Testis (tissue), 2 donors: ENCODE measurements around the gene THUMPD2.

Experiments
- POLR2A ChIP-seq: fragments of 450-650 bp; IDR thresholded peaks from one replicate; pipeline ENCODE4 v1.6.1; 2017; ENCODE audit warnings: antibody characterized with exemption, mild to moderate bottlenecking, moderate library complexity
- TF ChIP-seq, protein P1 (sequence below), 3 experiments: fragments of 450-650 bp in 2 of 3; fragments of 200-600 bp in 1 of 3; sonication (generic) in 1 of 3; IDR thresholded peaks; one replicate each; pipeline ENCODE4 v1.5.1; 2016 to 2019; ENCODE audit warnings: antibody characterized with exemption in 3 of 3, mild to moderate bottlenecking in 2 of 3, moderate library complexity in 1 of 3

DNA sequence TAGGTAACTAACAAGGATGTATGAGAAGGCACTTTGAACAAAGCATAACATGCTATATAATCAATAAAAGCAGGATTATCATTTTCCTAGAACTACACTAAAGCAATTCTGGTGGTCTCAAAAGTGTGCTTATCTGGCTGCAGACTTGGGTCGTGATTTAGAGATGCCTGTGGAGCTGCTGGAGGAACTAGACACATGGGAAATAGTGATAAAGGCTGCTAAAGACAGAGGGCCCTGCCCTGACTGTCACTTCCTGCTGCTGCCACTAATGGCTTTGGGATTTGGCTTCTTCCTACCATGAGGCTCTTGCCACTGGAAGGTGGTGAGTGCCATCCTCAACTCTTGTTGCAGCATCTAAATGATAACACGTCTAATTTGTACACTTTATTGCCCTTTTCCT lies 90.9 kb downstream of the THUMPD2 start:
- TF ChIP-seq, protein P1, sequence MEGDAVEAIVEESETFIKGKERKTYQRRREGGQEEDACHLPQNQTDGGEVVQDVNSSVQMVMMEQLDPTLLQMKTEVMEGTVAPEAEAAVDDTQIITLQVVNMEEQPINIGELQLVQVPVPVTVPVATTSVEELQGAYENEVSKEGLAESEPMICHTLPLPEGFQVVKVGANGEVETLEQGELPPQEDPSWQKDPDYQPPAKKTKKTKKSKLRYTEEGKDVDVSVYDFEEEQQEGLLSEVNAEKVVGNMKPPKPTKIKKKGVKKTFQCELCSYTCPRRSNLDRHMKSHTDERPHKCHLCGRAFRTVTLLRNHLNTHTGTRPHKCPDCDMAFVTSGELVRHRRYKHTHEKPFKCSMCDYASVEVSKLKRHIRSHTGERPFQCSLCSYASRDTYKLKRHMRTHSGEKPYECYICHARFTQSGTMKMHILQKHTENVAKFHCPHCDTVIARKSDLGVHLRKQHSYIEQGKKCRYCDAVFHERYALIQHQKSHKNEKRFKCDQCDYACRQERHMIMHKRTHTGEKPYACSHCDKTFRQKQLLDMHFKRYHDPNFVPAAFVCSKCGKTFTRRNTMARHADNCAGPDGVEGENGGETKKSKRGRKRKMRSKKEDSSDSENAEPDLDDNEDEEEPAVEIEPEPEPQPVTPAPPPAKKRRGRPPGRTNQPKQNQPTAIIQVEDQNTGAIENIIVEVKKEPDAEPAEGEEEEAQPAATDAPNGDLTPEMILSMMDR (IDR thresholded peaks at IDR 0.05): no peak
- TF ChIP-seq POLR2A: no peak
